ENCODE measurements around the gene CHMP6. TPM values are rescaled to one million over a fixed set of nuclear protein-coding genes. Genes with fewer than 3 reads are reported as not detected.

Gene CHMP6
- polyA plus RNA-seq, 1 donor from 2014 or later = 35.1 TPM

- H2AFZ ChIP-seq (ENCODE audit: low read depth, low read length) = no peak overlapping the region
- TF ChIP-seq EP300 (conservative IDR thresholded peaks at IDR 0.05; ENCODE audit: poor library complexity, severe bottlenecking) (no peak), CTCF (IDR thresholded peaks at IDR 0.05; ENCODE audit: poor library complexity, severe bottlenecking) (no peak), MXI1 (conservative IDR thresholded peaks at IDR 0.05; ENCODE audit: poor library complexity, severe bottlenecking) (no peak), SMC3 (conservative IDR thresholded peaks at IDR 0.05; ENCODE audit: poor library complexity) (no peak), TAF1 (IDR thresholded peaks at IDR 0.05; ENCODE audit: low read depth) (no peak), EZH2 (IDR thresholded peaks at IDR 0.05; ENCODE audit: borderline replicate concordance, insufficient read depth, low read length, poor library complexity, severe bottlenecking) (no peak), REST (IDR thresholded peaks at IDR 0.05; ENCODE audit: borderline replicate concordance) (no peak), POLR2AphosphoS5 (IDR thresholded peaks at IDR 0.05) (no peak), RAD21 (conservative IDR thresholded peaks at IDR 0.05) (no peak)
- H4K20me1 ChIP-seq (ENCODE audit: insufficient read depth) = no peaks in the 10 kb centered on the region
- peak overlapping the region; percentile 45 for H3K9ac ChIP-seq (ENCODE audit: low read length)
- H3K79me2 ChIP-seq (replicated peaks; ENCODE audit: insufficient read depth, low read length) = no peaks in the 10 kb centered on the region
- no peak overlapping the region for H3K4me2 ChIP-seq (ENCODE audit: low read length)
- H3K4me3 ChIP-seq (ENCODE audit: low read length) = peak overlapping the region; percentile 63
- no peaks in the 10 kb centered on the region for H3K9me3 ChIP-seq (ENCODE audit: low read length)
- H3K27me3 ChIP-seq (ENCODE audit: insufficient read depth, low read depth, low read length) = peaks cover 3% of the 10 kb centered on the region
- no peaks in the 10 kb centered on the region for H3F3A ChIP-seq (ENCODE audit: insufficient read depth, low read length, poor library complexity, severe bottlenecking)
- no peaks in the 10 kb centered on the region for H3K9me2 ChIP-seq (ENCODE audit: insufficient read depth, low read length)
- H3K36me3 ChIP-seq (ENCODE audit: insufficient read depth, low read length) = no peaks in the 10 kb centered on the region
- no peak overlapping the region for H3K27ac ChIP-seq (ENCODE audit: low read length)
These were observed 12.3 kb downstream of the CHMP6 start for GRCh38 chr17:81003711-81004475.

- TF ChIP-seq EZH2 (IDR thresholded peaks at IDR 0.05; ENCODE audit: borderline replicate concordance, insufficient read depth, low read length, poor library complexity, severe bottlenecking) (no peak), SMC3 (conservative IDR thresholded peaks at IDR 0.05; ENCODE audit: poor library complexity) (no peak), EP300 (conservative IDR thresholded peaks at IDR 0.05; ENCODE audit: poor library complexity, severe bottlenecking) (no peak), CTCF (IDR thresholded peaks at IDR 0.05; ENCODE audit: poor library complexity, severe bottlenecking) (no peak), RAD21 (conservative IDR thresholded peaks at IDR 0.05) (no peak), REST (IDR thresholded peaks at IDR 0.05; ENCODE audit: borderline replicate concordance) (no peak), TAF1 (IDR thresholded peaks at IDR 0.05; ENCODE audit: low read depth) (no peak), POLR2AphosphoS5 (IDR thresholded peaks at IDR 0.05) (no peak), MXI1 (conservative IDR thresholded peaks at IDR 0.05; ENCODE audit: poor library complexity, severe bottlenecking) (no peak)
- no peak overlapping the region for H3K9ac ChIP-seq (ENCODE audit: low read length)
- H3F3A ChIP-seq (ENCODE audit: insufficient read depth, low read length, poor library complexity, severe bottlenecking) = no peaks in the 10 kb centered on the region
- peaks cover 1% of the 10 kb centered on the region for H3K9me3 ChIP-seq (ENCODE audit: low read length)
- H3K36me3 ChIP-seq (ENCODE audit: insufficient read depth, low read length) = no peaks in the 10 kb centered on the region
- peaks cover 3% of the 10 kb centered on the region for H3K27me3 ChIP-seq (ENCODE audit: insufficient read depth, low read depth, low read length)
- H3K9me2 ChIP-seq (ENCODE audit: insufficient read depth, low read length) = no peaks in the 10 kb centered on the region
- no peaks in the 10 kb centered on the region for H4K20me1 ChIP-seq (ENCODE audit: insufficient read depth)
- no peak overlapping the region for H3K27ac ChIP-seq (ENCODE audit: low read length)
- H2AFZ ChIP-seq (ENCODE audit: low read depth, low read length) = no peak overlapping the region
- H3K79me2 ChIP-seq (replicated peaks; ENCODE audit: insufficient read depth, low read length) = no peaks in the 10 kb centered on the region
- no peak overlapping the region for H3K4me3 ChIP-seq (ENCODE audit: low read length)
- no peak overlapping the region for H3K4me2 ChIP-seq (ENCODE audit: low read length)
These were observed 15.2 kb downstream of the CHMP6 start for GRCh38 chr17:81006891-81007290.

Measured in neural cell (in vitro differentiated cells).